SK-N-SH (cell line): Measurements from ENCODE around the gene ZNF44. TPM values are rescaled to one million over a fixed set of nuclear protein-coding genes. Genes with fewer than 3 reads are reported as not detected.

Source experiments
- CTCF ChIA-PET: fragments of 300-600, 350-600 bp; formaldehyde crosslinking; extraction: SDS; loops from one replicate; lab custom pipeline; 2021; lab: Yijun Ruan, JAX
- POLR2A ChIA-PET: fragments of 350-600 bp; sonication (Branson Sonifier 250); formaldehyde crosslinking; extraction: SDS; loops from one replicate; lab custom pipeline; 2020; ENCODE audit warnings: antibody characterized with exemption, inconsistent platforms; lab: Yijun Ruan, JAX
- DNase-seq: peaks from one replicate; pipeline ENCODE4 v3.0.0; 2012
- H2AFZ ChIP-seq: fragments of 200-600 bp; sonication (generic); 2 replicates; pipeline ENCODE4 v1.8.1; 2016; ENCODE audit warnings: antibody characterized with exemption, mild to moderate bottlenecking, low read depth
- H3F3A ChIP-seq: fragments of 200-600 bp; sonication (generic); replicated peaks from 2 replicates; pipeline ENCODE3; 2016; ENCODE audit warnings: antibody characterized with exemption, mild to moderate bottlenecking; ENCODE audit not compliant: insufficient read depth
- H3K27ac ChIP-seq, 2 experiments: fragments of 200-500 bp in 1 of 2; fragments of 200-600 bp in 1 of 2; sonication (Bioruptor generic) in 1 of 2; sonication (generic), shearing (Covaris generic) in 1 of 2; 2 replicates each; pipeline versions ENCODE4 v1.5.1 to v1.6.1; 2014 to 2016; ENCODE audit warnings: low read depth in 2 of 2, inconsistent platforms in 1 of 2, low read length in 1 of 2, mild to moderate bottlenecking in 1 of 2, mixed read lengths in 1 of 2
- H3K27me3 ChIP-seq: fragments of 200-600 bp; sonication (generic), shearing (Covaris generic); 2 replicates; pipeline ENCODE4 v1.6.1; 2016; ENCODE audit warnings: mixed run types; ENCODE audit not compliant: insufficient read depth
- H3K36me3 ChIP-seq, 2 experiments: fragments of 200-500 bp in 1 of 2; fragments of 200-600 bp in 1 of 2; sonication (Bioruptor generic) in 1 of 2; sonication (generic) in 1 of 2; replicated peaks in 1 of 2; 2 replicates each; pipeline versions ENCODE3 to v1.5.1; 2014 to 2016; ENCODE audit warnings: low read length in 1 of 2, mild to moderate bottlenecking in 1 of 2; ENCODE audit not compliant: insufficient read depth in 2 of 2, control insufficient read depth in 1 of 2
- H3K4me1 ChIP-seq, 2 experiments: fragments of 200-500 bp in 1 of 2; fragments of 200-600 bp in 1 of 2; sonication (Bioruptor generic) in 1 of 2; sonication (generic), shearing (Covaris generic) in 1 of 2; 2 replicates each; pipeline versions ENCODE4 v1.5.1 to v1.6.1; 2014 to 2016; ENCODE audit warnings: low read depth in 1 of 2, low read length in 1 of 2, mixed run types in 1 of 2; ENCODE audit not compliant: insufficient read depth in 2 of 2, control insufficient read depth in 1 of 2
- H3K4me2 ChIP-seq: fragments of 200-600 bp; sonication (generic), shearing (Covaris generic); 2 replicates; pipeline ENCODE4 v1.6.1; 2017; ENCODE audit warnings: mixed run types
- H3K4me3 ChIP-seq, 2 experiments: fragments of 200-500 bp in 1 of 2; fragments of 200-600 bp in 1 of 2; sonication (Bioruptor generic) in 1 of 2; sonication (generic), shearing (Covaris generic) in 1 of 2; 2 replicates each; pipeline versions ENCODE4 v1.5.1 to v1.8.1; 2014 to 2016; ENCODE audit warnings: low read depth in 2 of 2, inconsistent platforms in 1 of 2, low read length in 1 of 2, mild to moderate bottlenecking in 1 of 2, mixed read lengths in 1 of 2, moderate library complexity in 1 of 2
- H3K79me2 ChIP-seq: fragments of 200-600 bp; sonication (generic); 2 replicates; pipeline ENCODE4 v1.8.1; 2017; ENCODE audit warnings: mild to moderate bottlenecking; ENCODE audit not compliant: insufficient read depth
- H3K9ac ChIP-seq: fragments of 200-600 bp; sonication (generic); 2 replicates; pipeline ENCODE4 v1.6.1; 2017; ENCODE audit warnings: mixed run types
- H3K9me2 ChIP-seq: fragments of 200-600 bp; sonication (generic); 2 replicates; pipeline ENCODE4 v1.6.1; 2017; ENCODE audit warnings: mixed run types
- H3K9me3 ChIP-seq: fragments of 200-600 bp; sonication (generic); 2 replicates; pipeline ENCODE4 v1.6.1; 2017; ENCODE audit warnings: mixed run types, mild to moderate bottlenecking, moderate library complexity
- H4K20me1 ChIP-seq: fragments of 200-600 bp; sonication (generic); 2 replicates; pipeline ENCODE4 v1.6.1; 2017; ENCODE audit warnings: mild to moderate bottlenecking, mixed run types; ENCODE audit not compliant: insufficient read depth
- CHD2 ChIP-seq: fragments of 150-350 bp; IDR thresholded peaks from 2 replicates; pipeline ENCODE4 v1.6.1; 2018; ENCODE audit warnings: low read length; ENCODE audit not compliant: partially characterized antibody
- ELF1 ChIP-seq: IDR thresholded peaks from 2 replicates; pipeline ENCODE4 v1.4.0; 2012
- EP300 ChIP-seq, 2 experiments: IDR thresholded peaks; 2 replicates each; pipeline versions ENCODE4 v1.4.0 to v1.6.1; 2012; ENCODE audit warnings: borderline replicate concordance in 1 of 2, low read depth in 1 of 2, low read length in 1 of 2
- FOXJ3 ChIP-seq: sonication (generic); formaldehyde crosslinking; IDR thresholded peaks from 2 replicates; pipeline ENCODE4 v1.5.1; 2020; ENCODE audit warnings: mild to moderate bottlenecking, missing genetic modification reagents
- FOXM1 ChIP-seq: IDR thresholded peaks from 2 replicates; pipeline ENCODE4 v1.4.0; 2012; ENCODE audit warnings: low read depth, mild to moderate bottlenecking
- GABPA ChIP-seq: IDR thresholded peaks from 2 replicates; pipeline ENCODE4 v1.4.0; 2012; ENCODE audit warnings: low read depth, mild to moderate bottlenecking
- GATA2 ChIP-seq: sonication (generic); formaldehyde crosslinking; IDR thresholded peaks from 2 replicates; pipeline ENCODE4 v1.5.0; 2020; ENCODE audit warnings: mild to moderate bottlenecking, missing genetic modification reagents
- MEF2A ChIP-seq: IDR thresholded peaks from 2 replicates; pipeline ENCODE4 v1.4.0; 2012; ENCODE audit warnings: low read depth, borderline replicate concordance
- MXI1 ChIP-seq: IDR thresholded peaks from 2 replicates; pipeline ENCODE4 v1.6.1; 2012; ENCODE audit warnings: mild to moderate bottlenecking, low read depth, low read length, improper control_type of control experiment
- NRF1 ChIP-seq: IDR thresholded peaks from 2 replicates; pipeline ENCODE4 v1.6.1; 2012; ENCODE audit warnings: low read depth, mild to moderate bottlenecking, low read length
- RAD21 ChIP-seq: IDR thresholded peaks from 2 replicates; pipeline ENCODE4 v1.6.1; 2012; ENCODE audit warnings: mild to moderate bottlenecking, low read length
- RCOR1 ChIP-seq: fragments of 150-350 bp; IDR thresholded peaks from 2 replicates; pipeline ENCODE4 v1.6.1; 2017; ENCODE audit warnings: antibody characterized with exemption, low read length
- RFX5 ChIP-seq: IDR thresholded peaks from 2 replicates; pipeline ENCODE4 v1.6.1; 2012; ENCODE audit warnings: mild to moderate bottlenecking, improper control_type of control experiment, low read length
- RXRA ChIP-seq: IDR thresholded peaks from 2 replicates; pipeline ENCODE4 v1.4.0; 2012; ENCODE audit warnings: low read depth, mild to moderate bottlenecking, borderline replicate concordance
- SIN3A ChIP-seq: IDR thresholded peaks from 2 replicates; pipeline ENCODE4 v1.6.1; 2012; ENCODE audit warnings: low read depth, mild to moderate bottlenecking, low read length, moderate library complexity, borderline replicate concordance
- TAF1 ChIP-seq: IDR thresholded peaks from 2 replicates; pipeline ENCODE4 v1.6.1; 2012; ENCODE audit warnings: low read depth, mild to moderate bottlenecking, low read length, moderate library complexity, borderline replicate concordance
- TCF12 ChIP-seq: IDR thresholded peaks from 2 replicates; pipeline ENCODE4 v1.4.0; 2012
- TEAD4 ChIP-seq: IDR thresholded peaks from 2 replicates; pipeline ENCODE4 v1.4.0; 2012; ENCODE audit warnings: mild to moderate bottlenecking, borderline replicate concordance; ENCODE audit not compliant: insufficient read depth
- YY1 ChIP-seq: IDR thresholded peaks from 2 replicates; pipeline ENCODE4 v1.4.0; 2012; ENCODE audit warnings: low read depth, mild to moderate bottlenecking
- WGBS: methylation state at CpG from one replicate; pipeline ENCODE4 v1.1.6; 2017; ENCODE audit warnings: low lambda C conversion rate; 5-methylcytosine and 5-hydroxymethylcytosine counted together
- polyA plus RNA-seq, 3 experiments: library from polyadenylated mRNA; depleted of rRNA; stranded (reverse); fragments of >200 nt; gene quantifications; 2 replicates each; pipeline ENCODE4 v1.2.3, GENCODE V29; 2012
- TF ChIP-seq, protein P1 (sequence below): IDR thresholded peaks from 2 replicates; pipeline ENCODE4 v1.4.0; 2012; ENCODE audit warnings: low read depth

The ZNF44 gene
- polyA plus RNA-seq, 1 of the 3 experiments (the other 2 are of a cell fraction), result 3.6 TPM

DNA sequence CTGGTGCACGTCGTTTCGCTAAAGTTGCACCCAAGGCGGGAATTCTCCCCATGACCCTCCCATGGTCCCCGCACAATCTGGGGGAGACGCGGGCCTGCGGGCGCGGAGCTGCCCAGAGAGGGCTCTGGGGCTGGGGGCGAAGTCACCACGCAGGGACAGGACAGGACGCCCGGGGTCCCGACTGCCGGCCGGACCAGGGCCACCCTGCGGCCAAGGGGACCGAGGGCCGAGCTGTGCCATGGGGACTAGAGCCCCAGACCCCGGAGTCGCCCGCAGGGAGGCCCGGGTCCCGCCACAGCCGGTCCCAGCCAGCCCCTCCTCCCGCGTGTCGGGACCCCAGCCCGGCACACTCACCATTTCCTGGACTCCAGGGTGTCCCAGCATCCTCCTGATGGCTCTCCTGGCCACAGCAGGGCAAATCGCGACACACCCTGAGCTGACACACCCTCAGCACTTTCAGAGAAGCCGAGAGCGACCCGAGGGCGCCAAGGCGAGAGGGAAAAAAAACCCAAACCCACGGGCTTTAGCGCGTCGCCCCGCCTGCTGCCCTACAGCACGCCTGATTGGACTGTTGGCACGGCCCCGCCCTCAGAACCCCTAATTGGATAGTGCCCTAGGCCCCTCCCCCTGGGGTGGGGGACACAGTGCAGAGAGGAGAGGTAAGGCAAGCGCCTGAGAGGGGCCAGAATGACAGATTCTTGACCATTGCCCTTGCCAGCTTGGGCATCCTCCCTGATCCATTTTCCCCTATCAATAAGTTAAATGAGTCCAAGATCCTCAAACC is 28.6 kb downstream of the ZNF44 start (continued):
- TF ChIP-seq RXRA, result no peak
- TF ChIP-seq, all 33 proteins: peak for 0

DNA sequence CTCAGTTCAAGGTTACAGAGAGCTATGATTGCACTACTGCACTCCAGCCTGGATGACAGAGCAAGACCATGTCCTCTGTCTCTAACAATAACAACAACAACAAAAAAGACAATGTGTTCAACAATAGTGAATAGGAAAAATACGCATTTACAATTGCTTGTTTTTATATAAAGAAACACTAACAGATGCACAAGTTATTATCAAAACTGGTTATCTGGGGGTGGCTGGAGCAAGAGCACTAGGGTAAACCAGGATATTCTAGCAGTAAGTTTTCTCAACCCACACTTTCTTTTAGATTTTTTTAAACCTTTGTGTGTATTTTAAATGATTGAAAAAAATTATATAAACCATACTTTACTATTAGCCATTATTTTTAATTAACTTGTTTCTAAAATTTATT is 33.1 kb downstream of the ZNF44 start:
- Histone ChIP-seq H3K9me3 (peaks cover 7% of the 10 kb centered on the region; the same call in 1 of the 2 replicates), H3K79me2 (no peaks in the 10 kb centered on the region)
- POLR2A ChIA-PET, result no interaction called here
- TF ChIP-seq NRF1 (no peak), MXI1 (no peak), CHD2 (no peak)
- TF ChIP-seq, protein P1, sequence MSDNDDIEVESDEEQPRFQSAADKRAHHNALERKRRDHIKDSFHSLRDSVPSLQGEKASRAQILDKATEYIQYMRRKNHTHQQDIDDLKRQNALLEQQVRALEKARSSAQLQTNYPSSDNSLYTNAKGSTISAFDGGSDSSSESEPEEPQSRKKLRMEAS, result no peak
- TF ChIP-seq, all 33 proteins: peak for 0
- H4K20me1 ChIP-seq, result no peaks in the 10 kb centered on the region
- H3K4me2 ChIP-seq, result no peak overlapping the region
- CTCF ChIA-PET, result no interaction called here
- no peaks in the 10 kb centered on the region for H3K27me3 ChIP-seq
- H3K4me3 ChIP-seq, result no peak overlapping the region
- no peaks in the 10 kb centered on the region for H3K4me1 ChIP-seq
- 21% methylated on average over 1 of the region's 1 CpG for WGBS
- H2AFZ ChIP-seq, result no peak overlapping the region
- H3K9ac ChIP-seq, result no peak overlapping the region
- H3K36me3 ChIP-seq, result no peaks in the 10 kb centered on the region
- no peak for DNase-seq
- H3F3A ChIP-seq, result no peaks in the 10 kb centered on the region
- no peak overlapping the region for H3K27ac ChIP-seq
- H3K9me2 ChIP-seq, result no peaks in the 10 kb centered on the region

DNA sequence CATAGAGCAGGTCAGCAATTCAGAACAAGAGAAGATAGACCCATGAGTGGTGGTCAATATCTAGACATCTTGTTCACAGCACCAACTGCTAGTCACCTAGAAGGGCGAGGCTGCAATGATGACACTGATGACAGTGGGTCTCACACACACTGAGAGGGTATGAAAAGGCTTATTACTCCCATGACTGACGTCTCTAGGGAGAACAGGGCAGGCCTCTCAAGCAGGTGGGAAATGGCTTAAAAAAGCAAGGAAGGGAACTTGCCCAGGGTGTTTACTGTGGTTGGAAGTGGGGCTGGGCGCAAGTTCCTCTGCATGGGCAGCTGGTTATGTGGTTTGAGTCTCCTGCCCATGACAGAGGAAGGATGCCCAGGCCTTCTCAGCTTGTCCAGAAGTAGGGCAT is 33.8 kb downstream of the ZNF44 start:
- Histone ChIP-seq H3K9me2 (no peaks in the 10 kb centered on the region), H3K27ac (no peak overlapping the region), H4K20me1 (no peaks in the 10 kb centered on the region), H3K4me2 (no peak overlapping the region), H3K9ac (no peak overlapping the region)
- WGBS, result 8% methylated on average over 3 of the region's 3 CpGs
- TF ChIP-seq TCF12 (no peak), ELF1 (no peak), GABPA (no peak)
- TF ChIP-seq, all 33 proteins: peak for 0
- no peak overlapping the region for H3K4me3 ChIP-seq
- H3K79me2 ChIP-seq, result no peaks in the 10 kb centered on the region
- peaks cover 7% of the 10 kb centered on the region; the same call in 1 of the 2 replicates for H3K9me3 ChIP-seq
- H3F3A ChIP-seq, result no peaks in the 10 kb centered on the region
- no peaks in the 10 kb centered on the region for H3K36me3 ChIP-seq
- POLR2A ChIA-PET, result no interaction called here
- DNase-seq, result no peak
- H3K4me1 ChIP-seq, result no peaks in the 10 kb centered on the region
- no peak overlapping the region for H2AFZ ChIP-seq
- CTCF ChIA-PET, result no interaction called here
- H3K27me3 ChIP-seq, result no peaks in the 10 kb centered on the region

DNA sequence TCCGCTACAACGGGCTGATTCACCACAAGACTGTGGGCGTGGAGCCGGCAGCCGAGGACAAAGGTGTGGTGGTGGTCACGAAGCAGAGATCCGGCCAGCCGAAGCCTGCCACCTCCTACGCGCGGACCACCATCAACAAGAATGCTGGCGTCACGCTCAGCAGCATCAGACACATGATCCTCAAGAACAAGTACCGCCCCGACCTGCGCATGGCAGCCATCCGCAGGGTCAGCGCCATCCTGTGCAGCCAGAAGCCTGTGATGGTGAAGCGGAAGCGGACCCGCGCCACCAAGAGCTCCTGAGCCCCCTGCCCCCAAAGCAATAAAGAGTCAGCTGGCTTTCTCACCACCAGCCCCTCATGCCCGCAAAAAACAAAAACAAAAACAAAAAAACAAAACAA is 34.4 kb downstream of the ZNF44 start:
- Histone ChIP-seq H3K36me3 (no peaks in the 10 kb centered on the region), H3K4me1 (no peaks in the 10 kb centered on the region), H2AFZ (no peak overlapping the region), H3K79me2 (no peaks in the 10 kb centered on the region), H3K4me2 (no peak overlapping the region), H3K27me3 (no peaks in the 10 kb centered on the region), H3K4me3 (no peak overlapping the region), H3F3A (no peaks in the 10 kb centered on the region), H3K9me3 (peaks cover 7% of the 10 kb centered on the region; the same call in 1 of the 2 replicates), H3K9ac (no peak overlapping the region), H3K27ac (no peak overlapping the region), H4K20me1 (no peaks in the 10 kb centered on the region), H3K9me2 (no peaks in the 10 kb centered on the region)
- no peak for DNase-seq
- CTCF ChIA-PET, result no interaction called here
- WGBS, result 75% methylated on average over 11 of the region's 23 CpGs
- POLR2A ChIA-PET, result interaction anchor here (0.5 kb wide), 1 partner anchor 558 kb away, joined by 3 read pairs; no protein-coding TSS in a partner anchor
- TF ChIP-seq MEF2A (no peak), EP300 (IDR thresholded peaks at IDR 0.05; ENCODE audit: borderline replicate concordance in 1 of 2, low read depth in 1 of 2, low read length in 1 of 2) (no peak), FOXM1 (no peak), RCOR1 (no peak), RAD21 (no peak), RFX5 (no peak), YY1 (no peak), TEAD4 (no peak), TCF12 (no peak), ELF1 (no peak), RXRA (no peak), GATA2 (CRISPR knock-in tag) (no peak), FOXJ3 (CRISPR knock-in tag) (no peak), TAF1 (no peak), SIN3A (no peak)
- TF ChIP-seq, protein P1, result no peak
